RWPE1 (cell line): ENCODE results near the gene RBL1.
"Not testable (repeated sequence)": the region's sequence is repeated elsewhere in the genome, so short reads cannot be mapped to it uniquely, and the experiment has no call there.

Source experiments
- CTCF ChIA-PET: fragments of 350-600 bp; sonication (Branson Sonifier 250); formaldehyde crosslinking; extraction: SDS; loops from one replicate; lab custom pipeline; 2021; lab: Yijun Ruan, JAX
- POLR2A ChIA-PET: fragments of 400-600 bp; formaldehyde crosslinking; extraction: SDS; loops from one replicate; lab custom pipeline; 2020; ENCODE audit warnings: antibody characterized with exemption; ENCODE audit not compliant: low non-redundant PET; lab: Yijun Ruan, JAX
- DNase-seq: peaks from one replicate; pipeline ENCODE4 v3.0.0; 2012; ENCODE audit warnings: low spot score
- H3K27ac ChIP-seq: fragments of 450-650 bp; 2 replicates; pipeline ENCODE4 v1.5.1; 2017
- TF ChIP-seq, protein P1 (sequence below): fragments of 450-650 bp; conservative IDR thresholded peaks from 2 replicates; pipeline ENCODE4 v1.5.1; 2017; ENCODE audit warnings: low read depth, mild to moderate bottlenecking

RBL1 gene

DNA sequence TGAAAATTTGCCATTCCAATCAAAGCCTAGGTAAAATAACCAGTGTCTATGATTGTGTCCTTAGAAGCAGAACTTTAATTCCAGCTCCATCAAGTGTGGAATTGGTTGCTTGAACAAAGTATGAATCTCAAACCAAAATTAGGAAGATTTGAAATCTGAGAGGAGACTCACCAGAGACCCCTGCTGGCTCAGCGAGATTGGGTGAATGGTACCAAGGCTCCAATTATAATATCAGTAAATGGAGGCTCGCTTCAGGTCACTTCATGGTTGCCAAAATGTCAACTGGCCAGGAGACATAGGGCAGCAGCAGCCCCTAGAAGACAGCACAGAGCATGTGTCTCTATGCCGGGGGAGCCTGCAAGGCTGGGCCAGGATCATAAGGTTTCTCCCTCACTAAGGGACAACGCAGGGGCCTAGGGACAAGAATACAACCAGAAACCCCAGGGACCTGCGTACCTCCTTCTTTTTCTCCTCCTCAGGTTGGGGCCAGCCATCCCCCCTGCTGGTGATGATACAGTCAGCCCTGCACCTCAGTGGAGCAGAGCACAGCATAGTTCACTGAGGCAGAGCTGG is 14.0 kb downstream of the RBL1 start:
- DNase-seq, result no peak
- H3K27ac ChIP-seq, result no peak overlapping the region
- CTCF ChIA-PET, result interaction anchor here (0.5 kb wide), 1 partner anchor 19 kb away, joined by 3 read pairs; no protein-coding TSS in a partner anchor
- POLR2A ChIA-PET, result no interaction called here
- TF ChIP-seq, protein P1, sequence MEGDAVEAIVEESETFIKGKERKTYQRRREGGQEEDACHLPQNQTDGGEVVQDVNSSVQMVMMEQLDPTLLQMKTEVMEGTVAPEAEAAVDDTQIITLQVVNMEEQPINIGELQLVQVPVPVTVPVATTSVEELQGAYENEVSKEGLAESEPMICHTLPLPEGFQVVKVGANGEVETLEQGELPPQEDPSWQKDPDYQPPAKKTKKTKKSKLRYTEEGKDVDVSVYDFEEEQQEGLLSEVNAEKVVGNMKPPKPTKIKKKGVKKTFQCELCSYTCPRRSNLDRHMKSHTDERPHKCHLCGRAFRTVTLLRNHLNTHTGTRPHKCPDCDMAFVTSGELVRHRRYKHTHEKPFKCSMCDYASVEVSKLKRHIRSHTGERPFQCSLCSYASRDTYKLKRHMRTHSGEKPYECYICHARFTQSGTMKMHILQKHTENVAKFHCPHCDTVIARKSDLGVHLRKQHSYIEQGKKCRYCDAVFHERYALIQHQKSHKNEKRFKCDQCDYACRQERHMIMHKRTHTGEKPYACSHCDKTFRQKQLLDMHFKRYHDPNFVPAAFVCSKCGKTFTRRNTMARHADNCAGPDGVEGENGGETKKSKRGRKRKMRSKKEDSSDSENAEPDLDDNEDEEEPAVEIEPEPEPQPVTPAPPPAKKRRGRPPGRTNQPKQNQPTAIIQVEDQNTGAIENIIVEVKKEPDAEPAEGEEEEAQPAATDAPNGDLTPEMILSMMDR, result no peak; the same call in 1 of the 2 replicates

DNA sequence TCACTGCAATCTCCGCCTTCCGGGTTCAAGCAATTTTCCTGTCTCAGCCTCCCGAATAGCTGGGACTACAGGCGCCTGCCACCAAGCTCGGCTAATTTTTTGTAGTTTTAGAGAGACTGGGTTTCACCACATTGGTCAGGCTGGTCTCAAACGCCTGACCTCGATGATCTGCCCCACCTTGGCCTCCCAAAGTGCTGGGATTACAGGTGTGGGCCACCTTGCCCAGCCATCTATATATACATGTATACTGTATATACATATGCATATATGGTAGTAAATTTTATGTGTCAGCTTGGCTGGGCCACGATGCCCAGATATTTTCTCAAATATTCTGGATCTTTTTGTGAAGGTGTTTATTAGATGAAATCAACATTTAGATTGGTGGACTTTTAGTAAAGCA is 18.8 kb downstream of the RBL1 start:
- H3K27ac ChIP-seq, result no peak overlapping the region
- ChIA-PET CTCF (interaction anchor here (0.7 kb wide), 1 partner anchor 325 kb away, joined by 3 read pairs; no protein-coding TSS in a partner anchor), POLR2A (no interaction called here)
- TF ChIP-seq, protein P1, result no peak
- DNase-seq, result no peak

DNA sequence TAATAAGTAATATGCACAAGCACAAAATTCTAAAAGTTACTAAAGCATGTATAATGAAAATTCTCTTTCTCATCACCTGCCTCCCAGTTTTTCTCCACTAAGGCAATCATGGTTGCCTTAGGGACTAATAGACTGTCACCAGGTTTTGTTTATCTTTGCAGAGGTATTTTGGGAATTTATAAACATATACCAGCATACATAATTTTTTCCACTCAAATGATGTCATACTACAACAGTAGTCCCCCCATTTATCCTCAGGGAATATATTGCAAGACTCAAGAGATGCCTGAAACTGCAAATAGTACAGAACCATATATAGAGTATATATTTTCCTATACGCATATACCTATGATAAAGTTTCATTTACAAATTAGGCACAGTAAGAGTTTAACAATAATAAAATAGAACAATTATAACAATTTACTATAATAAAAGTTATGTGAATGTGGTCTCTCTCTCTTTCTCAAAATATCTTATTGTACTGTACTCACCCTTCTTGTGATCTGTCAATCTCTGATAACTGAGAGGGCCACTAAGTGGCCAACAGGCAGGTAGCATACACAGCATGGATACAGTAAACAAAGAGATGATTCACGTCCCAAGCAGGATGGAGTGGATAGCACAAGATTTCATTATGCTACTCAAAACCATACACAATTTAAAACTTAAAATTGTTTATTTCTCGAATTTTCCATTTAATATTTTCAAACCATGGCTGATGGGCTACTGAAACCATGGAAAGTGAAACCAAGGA is 19.7 kb downstream of the RBL1 start:
- TF ChIP-seq, protein P1, result no peak
- POLR2A ChIA-PET, result no interaction called here

DNA sequence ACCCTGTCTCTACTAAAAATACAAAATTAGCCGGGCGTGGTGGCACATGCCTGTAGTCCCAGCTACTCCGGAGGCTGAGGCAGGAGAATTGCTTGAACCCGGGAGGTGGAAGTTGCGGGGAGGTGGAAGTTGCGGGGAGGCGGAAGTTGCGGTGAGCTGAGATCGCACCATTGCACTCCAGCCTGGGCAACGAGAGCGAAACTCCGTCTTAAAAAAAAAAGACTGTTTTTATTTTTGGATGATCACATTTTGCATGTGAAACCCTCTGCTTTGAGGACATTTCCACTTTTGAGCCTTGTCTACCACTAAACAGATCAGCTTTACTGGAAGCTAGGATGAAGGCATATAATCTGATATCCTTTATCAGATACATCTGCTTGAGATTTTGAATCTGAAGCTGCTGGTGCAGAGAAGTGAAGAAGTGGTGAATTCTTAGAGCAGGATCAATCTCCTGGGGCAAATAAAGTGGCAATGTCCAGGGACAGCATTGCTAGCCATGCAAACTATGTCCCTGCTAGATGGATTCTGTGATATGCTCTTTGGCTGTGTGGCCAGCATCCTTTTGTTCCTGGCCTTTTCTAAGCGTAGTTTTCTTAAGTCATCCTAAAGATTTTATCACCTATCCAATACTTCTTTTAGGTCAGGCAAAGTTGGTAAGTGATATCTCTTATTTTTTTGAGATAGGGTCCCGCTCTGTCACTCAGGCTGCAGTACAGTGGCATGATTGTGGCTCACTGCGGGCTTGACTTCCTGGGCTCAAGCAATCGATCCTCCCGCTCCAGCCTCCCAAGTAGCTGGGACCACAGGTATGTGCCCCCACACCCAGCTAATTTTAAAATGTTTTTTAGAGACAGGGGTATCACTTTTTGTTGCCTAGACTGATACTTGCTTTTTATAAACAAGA is 23.3 kb downstream of the RBL1 start:
- no peak for DNase-seq
- POLR2A ChIA-PET, result no interaction called here
- CTCF ChIA-PET, result interaction anchor here (0.6 to 1.1 kb wide), 7 partner anchors 15 to 975 kb away, joined by 3 to 5 read pairs (median 4); no protein-coding TSS in a partner anchor
- H3K27ac ChIP-seq, result peak overlapping the region; percentile 73
- TF ChIP-seq, protein P1, result no peak

More for the DNA sequence above, 19.7 kb downstream of the RBL1 start:
- DNase-seq, result no peak
- CTCF ChIA-PET, result no interaction called here
- no peak overlapping the region for H3K27ac ChIP-seq

DNA sequence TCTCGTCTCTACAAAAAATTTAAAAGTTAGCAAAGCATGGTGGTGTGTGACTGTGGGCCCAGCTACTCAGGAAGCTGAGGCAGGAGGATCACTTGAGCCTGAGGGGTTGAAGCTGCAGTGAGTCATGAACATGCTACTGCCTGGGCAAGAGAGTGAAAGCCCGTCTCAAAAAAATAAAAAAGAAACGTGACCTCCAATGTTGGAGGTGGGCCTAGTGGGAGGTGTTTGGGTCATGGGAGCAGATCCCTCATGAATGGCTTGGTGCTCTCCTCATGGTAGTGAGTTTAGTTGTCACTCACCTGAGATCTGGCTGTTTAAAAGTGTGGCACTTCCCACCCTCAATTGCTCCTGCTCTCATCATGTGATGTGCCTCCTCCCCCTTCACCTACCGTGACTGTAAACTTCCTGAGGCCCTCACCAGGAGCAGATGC is 24.3 kb downstream of the RBL1 start:
- ChIA-PET CTCF (no interaction called here), POLR2A (no interaction called here)
- peak; percentile 63 for DNase-seq
- TF ChIP-seq, protein P1, result no peak
- peak overlapping the region; percentile 73 for H3K27ac ChIP-seq

DNA sequence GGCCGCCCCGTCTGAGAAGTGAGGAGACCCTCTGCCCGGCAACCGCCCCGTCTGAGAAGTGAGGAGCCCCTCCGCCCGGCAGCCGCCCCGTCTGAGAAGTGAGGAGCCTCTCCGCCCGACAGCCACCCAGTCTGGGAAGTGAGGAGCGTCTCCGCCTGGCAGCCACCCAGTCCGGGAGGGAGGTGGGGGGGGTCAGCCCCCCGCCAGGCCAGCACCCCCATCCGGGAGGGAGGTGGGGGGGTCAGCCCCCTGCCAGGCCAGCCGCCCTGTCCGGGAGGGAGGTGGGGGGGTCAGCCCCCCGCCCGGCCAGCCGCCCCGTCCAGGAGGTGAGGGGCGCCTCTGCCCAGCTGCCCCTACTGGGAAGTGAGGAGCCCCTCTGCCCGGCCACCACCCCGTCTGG is 26.2 kb downstream of the RBL1 start:
- DNase-seq, H3K27ac ChIP-seq, POLR2A ChIA-PET, CTCF ChIA-PET: not testable (repeated sequence)
